Measurements from ENCODE around the gene DCAF8L2.
"Not testable (repeated sequence)": the region's sequence is repeated elsewhere in the genome, so short reads cannot be mapped to it uniquely, and the experiment has no call there.

DCAF8L2 gene

DNA sequence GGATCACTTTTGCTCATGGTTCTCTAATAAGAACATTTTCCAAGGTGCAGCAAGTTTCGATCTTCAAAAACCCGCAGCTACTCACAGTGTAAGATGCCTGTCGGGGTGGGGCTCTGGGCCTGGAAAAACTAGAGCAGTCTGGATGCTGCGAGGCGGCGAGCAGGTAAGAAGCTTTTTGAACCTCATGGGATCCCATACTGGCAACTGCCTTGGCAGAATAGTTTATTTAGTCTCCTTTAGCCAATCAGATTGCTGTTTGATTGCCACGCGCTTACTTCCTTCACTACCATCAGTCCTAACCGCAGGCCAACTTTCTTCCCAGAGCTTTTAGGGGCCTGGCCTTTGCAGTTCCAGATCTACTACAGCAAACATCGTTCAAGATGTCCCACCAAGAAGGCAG, 156.4 kb downstream of the DCAF8L2 start:
- no peak overlapping the region for H3K27ac ChIP-seq (ENCODE audit: poor library complexity, severe bottlenecking)
- H3K9me3 ChIP-seq (ENCODE audit: severe bottlenecking): no peaks in the 10 kb centered on the region
- no peak overlapping the region for H3K4me3 ChIP-seq (ENCODE audit: severe bottlenecking)
- H3K36me3 ChIP-seq (ENCODE audit: low read depth): no peaks in the 10 kb centered on the region
- no peaks in the 10 kb centered on the region for H3K4me1 ChIP-seq (ENCODE audit: insufficient read depth, poor library complexity, severe bottlenecking)
- TF ChIP-seq, protein P1, sequence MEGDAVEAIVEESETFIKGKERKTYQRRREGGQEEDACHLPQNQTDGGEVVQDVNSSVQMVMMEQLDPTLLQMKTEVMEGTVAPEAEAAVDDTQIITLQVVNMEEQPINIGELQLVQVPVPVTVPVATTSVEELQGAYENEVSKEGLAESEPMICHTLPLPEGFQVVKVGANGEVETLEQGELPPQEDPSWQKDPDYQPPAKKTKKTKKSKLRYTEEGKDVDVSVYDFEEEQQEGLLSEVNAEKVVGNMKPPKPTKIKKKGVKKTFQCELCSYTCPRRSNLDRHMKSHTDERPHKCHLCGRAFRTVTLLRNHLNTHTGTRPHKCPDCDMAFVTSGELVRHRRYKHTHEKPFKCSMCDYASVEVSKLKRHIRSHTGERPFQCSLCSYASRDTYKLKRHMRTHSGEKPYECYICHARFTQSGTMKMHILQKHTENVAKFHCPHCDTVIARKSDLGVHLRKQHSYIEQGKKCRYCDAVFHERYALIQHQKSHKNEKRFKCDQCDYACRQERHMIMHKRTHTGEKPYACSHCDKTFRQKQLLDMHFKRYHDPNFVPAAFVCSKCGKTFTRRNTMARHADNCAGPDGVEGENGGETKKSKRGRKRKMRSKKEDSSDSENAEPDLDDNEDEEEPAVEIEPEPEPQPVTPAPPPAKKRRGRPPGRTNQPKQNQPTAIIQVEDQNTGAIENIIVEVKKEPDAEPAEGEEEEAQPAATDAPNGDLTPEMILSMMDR (IDR thresholded peaks at IDR 0.05; ENCODE audit: poor library complexity, severe bottlenecking): no peak
- no peaks in the 10 kb centered on the region for H3K27me3 ChIP-seq (ENCODE audit: insufficient read depth, poor library complexity, severe bottlenecking)
- DNase-seq (ENCODE audit: low spot score) (no peak), ATAC-seq (ENCODE audit: low read depth) (no peak)

DNA sequence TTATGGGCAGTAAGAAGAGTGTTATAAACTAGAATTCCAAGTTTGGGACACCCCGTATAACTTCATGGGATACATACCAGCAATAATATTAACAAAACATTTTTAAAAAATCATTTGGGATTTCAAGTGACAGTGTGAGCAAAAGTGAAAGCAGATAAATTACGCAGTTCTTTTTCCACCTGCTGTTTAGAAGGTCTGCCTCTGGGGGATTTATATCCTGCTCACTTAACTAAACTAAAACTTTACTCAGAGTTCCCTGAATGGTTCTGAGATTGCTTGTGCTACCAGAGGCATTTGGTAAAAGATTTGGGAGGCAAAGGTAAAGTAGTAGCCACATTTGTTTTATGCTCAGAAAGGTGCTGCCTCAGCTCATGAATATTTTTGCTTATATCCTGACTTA, 160.2 kb downstream of the DCAF8L2 start:
- not testable (repeated sequence) for H3K4me3 ChIP-seq (ENCODE audit: severe bottlenecking); H3K27me3 ChIP-seq (ENCODE audit: insufficient read depth, poor library complexity, severe bottlenecking); H3K4me1 ChIP-seq (ENCODE audit: insufficient read depth, poor library complexity, severe bottlenecking); H3K27ac ChIP-seq (ENCODE audit: poor library complexity, severe bottlenecking); DNase-seq (ENCODE audit: low spot score); H3K36me3 ChIP-seq (ENCODE audit: low read depth); H3K9me3 ChIP-seq (ENCODE audit: severe bottlenecking); ATAC-seq (ENCODE audit: low read depth)

DNA sequence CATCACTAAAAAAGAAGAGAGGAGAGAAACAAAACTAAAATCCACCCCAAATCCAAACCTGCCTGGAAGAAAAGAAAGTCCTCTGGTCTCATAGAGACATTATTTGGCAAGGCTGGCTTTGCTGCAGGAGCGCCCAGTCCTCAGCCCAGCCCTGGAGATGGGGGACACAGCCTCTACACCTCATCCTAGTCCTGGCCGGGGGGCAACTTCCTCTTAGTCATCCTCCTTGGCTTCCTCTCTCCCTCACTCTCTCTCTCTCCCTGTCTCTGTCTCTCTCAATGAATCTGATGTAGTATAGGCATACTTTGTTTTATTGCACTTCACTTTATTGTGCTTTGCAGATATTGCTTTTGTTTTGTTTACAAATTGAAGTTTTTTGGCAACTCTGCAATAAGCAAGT, 161.8 kb downstream of the DCAF8L2 start:
- H3K36me3 ChIP-seq (ENCODE audit: low read depth): no peaks in the 10 kb centered on the region
- H3K27me3 ChIP-seq (ENCODE audit: insufficient read depth, poor library complexity, severe bottlenecking): no peaks in the 10 kb centered on the region
- ATAC-seq (ENCODE audit: low read depth) (no peak), DNase-seq (ENCODE audit: low spot score) (no peak)
- H3K27ac ChIP-seq (ENCODE audit: poor library complexity, severe bottlenecking): no peak overlapping the region
- no peak overlapping the region for H3K4me3 ChIP-seq (ENCODE audit: severe bottlenecking)
- TF ChIP-seq, protein P1 (IDR thresholded peaks at IDR 0.05; ENCODE audit: poor library complexity, severe bottlenecking): no peak
- no peaks in the 10 kb centered on the region for H3K4me1 ChIP-seq (ENCODE audit: insufficient read depth, poor library complexity, severe bottlenecking)
- no peaks in the 10 kb centered on the region for H3K9me3 ChIP-seq (ENCODE audit: severe bottlenecking)

DNA sequence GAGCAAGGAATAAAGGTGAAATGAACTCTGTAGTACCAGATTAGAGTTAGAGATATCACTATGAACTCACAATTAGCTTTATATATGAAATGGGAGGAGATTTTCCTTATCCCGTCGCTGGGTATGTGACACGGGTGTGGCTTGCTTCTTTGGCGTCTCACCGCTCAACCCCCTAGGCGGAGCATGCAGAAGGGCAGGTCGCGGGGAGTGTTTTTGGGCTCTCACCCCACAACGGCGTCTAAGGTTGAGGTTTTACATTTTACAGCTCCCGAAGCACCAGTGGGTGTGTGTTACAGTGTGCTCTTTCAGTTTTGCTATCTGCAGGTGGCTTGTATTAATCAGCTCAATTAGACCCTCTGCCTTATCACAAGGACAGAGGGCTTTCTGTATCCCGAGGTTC, 175.6 kb downstream of the DCAF8L2 start:
- TF ChIP-seq, protein P1 (IDR thresholded peaks at IDR 0.05; ENCODE audit: poor library complexity, severe bottlenecking): no peak
- Histone ChIP-seq H3K4me3 (ENCODE audit: severe bottlenecking) (no peak overlapping the region), H3K27me3 (ENCODE audit: insufficient read depth, poor library complexity, severe bottlenecking) (no peaks in the 10 kb centered on the region), H3K9me3 (ENCODE audit: severe bottlenecking) (no peaks in the 10 kb centered on the region), H3K36me3 (ENCODE audit: low read depth) (no peaks in the 10 kb centered on the region), H3K27ac (ENCODE audit: poor library complexity, severe bottlenecking) (no peak overlapping the region), H3K4me1 (ENCODE audit: insufficient read depth, poor library complexity, severe bottlenecking) (no peaks in the 10 kb centered on the region)
- ATAC-seq (ENCODE audit: low read depth) (no peak), DNase-seq (ENCODE audit: low spot score) (no peak)

DNA sequence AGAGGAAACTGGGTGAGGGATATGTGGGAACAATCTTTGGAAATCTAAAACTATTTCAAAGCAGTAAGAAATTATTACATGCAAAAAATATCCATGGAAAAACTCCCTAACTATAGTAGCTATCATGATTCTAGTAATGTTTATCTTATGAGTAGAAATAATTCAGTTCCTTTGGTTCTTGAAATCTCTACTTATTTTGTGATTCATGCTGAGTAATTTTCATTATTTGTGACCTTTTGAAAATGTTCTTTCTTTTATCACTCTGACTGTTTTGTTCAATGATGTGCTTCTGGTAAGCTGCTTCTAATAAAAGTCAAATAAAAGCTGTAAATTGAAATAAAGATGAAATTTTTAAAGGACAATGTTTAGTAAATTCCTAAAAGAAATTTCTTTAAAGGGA, 177.2 kb downstream of the DCAF8L2 start:
- TF ChIP-seq, protein P1 (IDR thresholded peaks at IDR 0.05; ENCODE audit: poor library complexity, severe bottlenecking): no peak
- Histone ChIP-seq H3K4me1 (ENCODE audit: insufficient read depth, poor library complexity, severe bottlenecking) (no peaks in the 10 kb centered on the region), H3K27ac (ENCODE audit: poor library complexity, severe bottlenecking) (no peak overlapping the region), H3K36me3 (ENCODE audit: low read depth) (no peaks in the 10 kb centered on the region), H3K4me3 (ENCODE audit: severe bottlenecking) (no peak overlapping the region), H3K27me3 (ENCODE audit: insufficient read depth, poor library complexity, severe bottlenecking) (no peaks in the 10 kb centered on the region), H3K9me3 (ENCODE audit: severe bottlenecking) (no peaks in the 10 kb centered on the region)
- ATAC-seq (ENCODE audit: low read depth) (no peak), DNase-seq (ENCODE audit: low spot score) (no peak)
